Astrocyte (in vitro differentiated cells and primary cell): ENCODE measurements around the gene TMUB2.

Experiments
- EZH2 ChIP-seq: IDR thresholded peaks from 2 replicates; pipeline ENCODE4 v1.6.1; 2012; ENCODE audit warnings: mild to moderate bottlenecking, low read length, inconsistent platforms; ENCODE audit not compliant: insufficient read depth
- TF ChIP-seq, protein P1 (sequence below): IDR thresholded peaks from 2 replicates; pipeline ENCODE4 v1.5.1; 2011; ENCODE audit warnings: low read depth, mild to moderate bottlenecking, inconsistent platforms, low read length, moderate library complexity; ENCODE audit not compliant: insufficient read depth

DNA sequence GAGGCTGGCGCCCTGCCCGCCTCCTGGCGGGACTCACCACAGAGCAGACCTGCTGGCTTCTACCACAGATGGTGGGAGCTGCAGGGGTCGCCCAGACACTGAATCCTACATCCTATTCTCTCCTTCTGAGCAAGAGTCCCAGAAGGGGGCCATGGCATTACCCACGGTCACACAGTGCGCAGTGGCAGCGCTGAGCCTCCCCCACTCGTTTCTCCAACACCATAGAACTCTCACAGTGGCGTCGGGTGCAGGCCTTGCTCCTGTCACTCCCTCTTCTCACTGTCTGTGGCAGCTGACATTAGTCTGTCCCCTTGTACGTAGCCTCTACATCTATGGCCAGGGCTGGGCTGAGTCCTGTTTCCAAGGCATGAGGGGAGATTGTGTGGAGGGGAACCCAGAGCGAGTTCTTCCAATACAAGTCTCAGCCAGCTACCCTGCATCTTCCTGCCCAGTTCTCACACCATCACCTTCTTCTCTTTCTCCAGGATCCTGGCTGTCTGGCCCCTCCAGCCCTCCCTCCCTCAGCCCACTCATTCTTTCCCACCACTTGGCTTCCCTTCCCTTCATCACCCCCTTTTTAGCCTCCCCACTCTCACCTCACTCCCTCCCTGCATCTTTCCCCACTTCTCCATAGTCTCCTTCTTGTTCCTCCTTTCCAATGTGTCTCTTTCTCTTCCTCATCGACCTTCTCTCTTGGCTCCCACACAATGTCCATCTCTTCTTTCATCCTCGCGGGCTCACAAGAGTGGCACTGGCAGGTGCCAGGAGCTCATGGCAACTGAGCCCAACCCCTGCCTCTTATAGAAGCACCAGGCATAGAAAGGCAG, 26.8 kb downstream of the TMUB2 start:
- no peak for TF ChIP-seq EZH2
- TF ChIP-seq, protein P1, sequence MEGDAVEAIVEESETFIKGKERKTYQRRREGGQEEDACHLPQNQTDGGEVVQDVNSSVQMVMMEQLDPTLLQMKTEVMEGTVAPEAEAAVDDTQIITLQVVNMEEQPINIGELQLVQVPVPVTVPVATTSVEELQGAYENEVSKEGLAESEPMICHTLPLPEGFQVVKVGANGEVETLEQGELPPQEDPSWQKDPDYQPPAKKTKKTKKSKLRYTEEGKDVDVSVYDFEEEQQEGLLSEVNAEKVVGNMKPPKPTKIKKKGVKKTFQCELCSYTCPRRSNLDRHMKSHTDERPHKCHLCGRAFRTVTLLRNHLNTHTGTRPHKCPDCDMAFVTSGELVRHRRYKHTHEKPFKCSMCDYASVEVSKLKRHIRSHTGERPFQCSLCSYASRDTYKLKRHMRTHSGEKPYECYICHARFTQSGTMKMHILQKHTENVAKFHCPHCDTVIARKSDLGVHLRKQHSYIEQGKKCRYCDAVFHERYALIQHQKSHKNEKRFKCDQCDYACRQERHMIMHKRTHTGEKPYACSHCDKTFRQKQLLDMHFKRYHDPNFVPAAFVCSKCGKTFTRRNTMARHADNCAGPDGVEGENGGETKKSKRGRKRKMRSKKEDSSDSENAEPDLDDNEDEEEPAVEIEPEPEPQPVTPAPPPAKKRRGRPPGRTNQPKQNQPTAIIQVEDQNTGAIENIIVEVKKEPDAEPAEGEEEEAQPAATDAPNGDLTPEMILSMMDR = no peak
